Limb (tissue), 2 donors: Measurements from ENCODE around the gene KIAA1210.
"Not testable (repeated sequence)": the region's sequence is repeated elsewhere in the genome, so short reads cannot be mapped to it uniquely, and the experiment has no call there.

ENCODE experiments used
- DNase-seq, 2 donors: peaks; one replicate each; pipeline ENCODE4 v3.0.0-alpha.2; 2016; ENCODE audit errors: extremely low spot score in 2 of 2

KIAA1210 gene

GRCh38 chrX:119040432-119040831 is 87.2 kb downstream of the KIAA1210 start:
- DNase-seq = no peak

- no peak for DNase-seq
Observed at GRCh38 chrX:119036107-119037029, 91.2 kb downstream of the KIAA1210 start.

GRCh38 chrX:119030990-119031389 is 96.6 kb downstream of the KIAA1210 start:
- no peak for DNase-seq

- not testable (repeated sequence) for DNase-seq
Observed at GRCh38 chrX:119029656-119030055, 98.0 kb downstream of the KIAA1210 start.

GRCh38 chrX:119028733-119029330 is 98.8 kb downstream of the KIAA1210 start:
- no peak for DNase-seq
